ENCODE data around the gene CLDN12. TPM values are rescaled to one million over a fixed set of nuclear protein-coding genes. Genes with fewer than 3 reads are reported as not detected.
A peak's percentile ranks its signal among the peaks of the same experiment; 100 is the strongest.

The CLDN12 gene
- total RNA-seq, 1 experiment from 2014 or later = 39.4 TPM

- TF ChIP-seq ZSCAN18 (CRISPR knock-in tag; IDR thresholded peaks at IDR 0.05) (no peak), PRRX2 (CRISPR knock-in tag; IDR thresholded peaks at IDR 0.05) (no peak), JAZF1 (CRISPR knock-in tag; IDR thresholded peaks at IDR 0.05) (no peak), ERG (CRISPR knock-in tag; IDR thresholded peaks at IDR 0.05) (no peak), ATF2 (CRISPR knock-in tag; IDR thresholded peaks at IDR 0.05; ENCODE audit: borderline replicate concordance, low read depth) (no peak), SMAD3 (CRISPR knock-in tag; IDR thresholded peaks at IDR 0.05; ENCODE audit: borderline replicate concordance) (no peak), ZBTB21 (CRISPR knock-in tag; IDR thresholded peaks at IDR 0.05; ENCODE audit: borderline replicate concordance) (no peak), SP1 (CRISPR knock-in tag; conservative IDR thresholded peaks at IDR 0.05) (no peak), CTCF (IDR thresholded peaks at IDR 0.05) (no peak)
Observed at GRCh38 chr7:90430614-90431460, 27.6 kb downstream of the CLDN12 start (continued).

- DNase-seq (ENCODE audit: low spot score) (no peak), ATAC-seq (peak; percentile 66)
- Mint-ChIP-seq H3K9me3 (peaks cover 57% of the 10 kb centered on the region), H3K4me3 (no peak overlapping the region), H3K27ac (no peak overlapping the region), H3K36me3 (peaks cover 2% of the 10 kb centered on the region), H3K4me1 (peaks cover 12% of the 10 kb centered on the region), H3K27me3 (ENCODE audit: low read depth) (peaks cover 5% of the 10 kb centered on the region; the same call in 1 of the 2 replicates)
- ChIA-PET CTCF (interaction anchor here (0.7 to 1.0 kb wide), 3 partner anchors 21 to 120 kb away, joined by 3 to 4 read pairs (median 3); no protein-coding TSS in a partner anchor), POLR2A (no interaction called here)
- no peak for TF ChIP-seq AFF4 (CRISPR knock-in tag; IDR thresholded peaks at IDR 0.05; ENCODE audit: borderline replicate concordance)
- no peak for TF ChIP-seq ZNF512 (CRISPR knock-in tag; IDR thresholded peaks at IDR 0.05; ENCODE audit: borderline replicate concordance)
- TF ChIP-seq JUN (CRISPR knock-in tag; IDR thresholded peaks at IDR 0.05) = no peak
- no peak for TF ChIP-seq E2F4 (CRISPR knock-in tag; IDR thresholded peaks at IDR 0.05; ENCODE audit: borderline replicate concordance, low read depth)
- TF ChIP-seq NR1H2 (CRISPR knock-in tag; IDR thresholded peaks at IDR 0.05) = no peak
- no peak for TF ChIP-seq TEAD4 (CRISPR knock-in tag; IDR thresholded peaks at IDR 0.05)
- no peak for TF ChIP-seq ZNF281 (CRISPR knock-in tag; IDR thresholded peaks at IDR 0.05)
Observed at GRCh38 chr7:90432752-90433151, 29.5 kb downstream of the CLDN12 start.

All from WTC11 (cell line).